Activated B cell treated with CpG ODN at 0.5 μM for 24 hours (primary cell): ENCODE measurements around the gene CYB5B. TPM values are rescaled to one million over a fixed set of nuclear protein-coding genes. Genes with fewer than 3 reads are reported as not detected.

Experiments used
- ATAC-seq: fragments of 200-7000 bp; cut with Tn5 transposase; one replicate; pipeline ENCODE4 v1.10.0; 2021; ENCODE audit warnings: low read depth, mild to moderate bottlenecking, moderate library complexity
- CTCF ChIA-PET: fragments of 350-600 bp; sonication (Branson Sonifier 250); formaldehyde crosslinking; loops from one replicate; lab custom pipeline; 2021; ENCODE audit warnings: antibody characterized with exemption; lab: Charles Lee
- POLR2A ChIA-PET: fragments of 350-600 bp; sonication (Branson Sonifier 250); formaldehyde crosslinking; loops from one replicate; lab custom pipeline; 2021; ENCODE audit warnings: antibody characterized with exemption; lab: Charles Lee
- DNase-seq: peaks from one replicate; pipeline ENCODE4 v3.0.0; 2022
- H3K27ac Mint-ChIP-seq: one replicate; pipeline ENCODE4 v1.8.0; 2020; ENCODE audit warnings: mixed read lengths
- H3K27me3 Mint-ChIP-seq: one replicate; pipeline ENCODE4 v1.8.0; 2021; ENCODE audit warnings: mixed read lengths
- H3K36me3 Mint-ChIP-seq: one replicate; pipeline ENCODE4 v1.8.0; 2021; ENCODE audit warnings: low read depth, mixed read lengths
- H3K4me1 Mint-ChIP-seq: one replicate; pipeline ENCODE4 v1.8.0; 2021; ENCODE audit warnings: mixed read lengths
- H3K4me3 Mint-ChIP-seq: one replicate; pipeline ENCODE4 v1.8.0; 2020; ENCODE audit warnings: mild to moderate bottlenecking, mixed read lengths
- H3K9me3 Mint-ChIP-seq: one replicate; pipeline ENCODE4 v1.8.0; 2020; ENCODE audit warnings: mixed read lengths
- intact Hi-C: fragments of 100-400 bp; cut with micrococcal nuclease; formaldehyde crosslinking; loops from one replicate; pipeline ENCODE4 v1.15.1; 2024
- total RNA-seq: library from RNA; stranded (reverse); gene quantifications from 2 replicates; pipeline ENCODE4 v1.2.3, GENCODE V29; 2022
- TF ChIP-seq, protein P1 (sequence below): fragments of 200-600 bp; IDR thresholded peaks from one replicate; pipeline ENCODE4 v1.8.0; 2022; ENCODE audit warnings: antibody characterized with exemption, mild to moderate bottlenecking

Gene CYB5B
- total RNA-seq, 1 donor from 2014 or later = 115 TPM

- Mint-ChIP-seq H3K27ac (no peak overlapping the region), H3K27me3 (no peaks in the 10 kb centered on the region), H3K4me3 (no peak overlapping the region), H3K36me3 (no peaks in the 10 kb centered on the region), H3K9me3 (no peaks in the 10 kb centered on the region), H3K4me1 (peaks cover 10% of the 10 kb centered on the region)
- POLR2A ChIA-PET = no interaction called here
- CTCF ChIA-PET = interaction anchor here (0.8 to 3.6 kb wide), 3 partner anchors 15 to 360 kb away, joined by 3 to 23 read pairs (median 4); partner anchors contain the start of gene NOB1
- ATAC-seq (no peak), DNase-seq (no peak)
- intact Hi-C loops = no loop called here
- TF ChIP-seq, protein P1, sequence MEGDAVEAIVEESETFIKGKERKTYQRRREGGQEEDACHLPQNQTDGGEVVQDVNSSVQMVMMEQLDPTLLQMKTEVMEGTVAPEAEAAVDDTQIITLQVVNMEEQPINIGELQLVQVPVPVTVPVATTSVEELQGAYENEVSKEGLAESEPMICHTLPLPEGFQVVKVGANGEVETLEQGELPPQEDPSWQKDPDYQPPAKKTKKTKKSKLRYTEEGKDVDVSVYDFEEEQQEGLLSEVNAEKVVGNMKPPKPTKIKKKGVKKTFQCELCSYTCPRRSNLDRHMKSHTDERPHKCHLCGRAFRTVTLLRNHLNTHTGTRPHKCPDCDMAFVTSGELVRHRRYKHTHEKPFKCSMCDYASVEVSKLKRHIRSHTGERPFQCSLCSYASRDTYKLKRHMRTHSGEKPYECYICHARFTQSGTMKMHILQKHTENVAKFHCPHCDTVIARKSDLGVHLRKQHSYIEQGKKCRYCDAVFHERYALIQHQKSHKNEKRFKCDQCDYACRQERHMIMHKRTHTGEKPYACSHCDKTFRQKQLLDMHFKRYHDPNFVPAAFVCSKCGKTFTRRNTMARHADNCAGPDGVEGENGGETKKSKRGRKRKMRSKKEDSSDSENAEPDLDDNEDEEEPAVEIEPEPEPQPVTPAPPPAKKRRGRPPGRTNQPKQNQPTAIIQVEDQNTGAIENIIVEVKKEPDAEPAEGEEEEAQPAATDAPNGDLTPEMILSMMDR = no peak
Measured at GRCh38 chr16:69393898-69394849, 30.2 kb upstream of the CYB5B start.

GRCh38 chr16:69395859-69396186, 28.6 kb upstream of the CYB5B start:
- Mint-ChIP-seq H3K4me1 (peaks cover 10% of the 10 kb centered on the region), H3K9me3 (no peaks in the 10 kb centered on the region), H3K27ac (no peak overlapping the region), H3K27me3 (no peaks in the 10 kb centered on the region), H3K36me3 (no peaks in the 10 kb centered on the region), H3K4me3 (no peak overlapping the region)
- intact Hi-C loops = loop anchor here (1.0 to 5.0 kb wide), 7 partner anchors 29 to 536 kb away; partner anchors contain the start of gene CYB5B
- POLR2A ChIA-PET = interaction anchor here (0.7 to 1.9 kb wide), 9 partner anchors 10 to 359 kb away, joined by 3 to 11 read pairs (median 4); partner anchors contain the start of genes NFAT5, NOB1 and TERF2
- TF ChIP-seq, protein P1 = no peak
- CTCF ChIA-PET = interaction anchor here (0.7 to 3.6 kb wide), 43 partner anchors 8 to 366 kb away, joined by 3 to 23 read pairs (median 4); partner anchors contain the start of genes CYB5B, NOB1, NQO1 and WWP2
- DNase-seq (no peak), ATAC-seq (no peak)

- Mint-ChIP-seq H3K9me3 (no peaks in the 10 kb centered on the region), H3K27ac (no peak overlapping the region), H3K36me3 (no peaks in the 10 kb centered on the region), H3K4me3 (no peak overlapping the region), H3K27me3 (no peaks in the 10 kb centered on the region), H3K4me1 (peaks cover 10% of the 10 kb centered on the region)
- CTCF ChIA-PET = interaction anchor here (0.7 to 3.6 kb wide), 46 partner anchors 8 to 366 kb away, joined by 3 to 23 read pairs (median 4); partner anchors contain the start of genes CYB5B, NOB1, NQO1 and WWP2
- POLR2A ChIA-PET = interaction anchor here (0.7 to 1.9 kb wide), 10 partner anchors 11 to 358 kb away, joined by 3 to 11 read pairs (median 4); partner anchors contain the start of genes CYB5B, NFAT5, NOB1 and TERF2
- intact Hi-C loops = loop anchor here (1.0 to 5.0 kb wide), 7 partner anchors 28 to 536 kb away; partner anchors contain the start of gene CYB5B
- ATAC-seq = peak; percentile 56
- TF ChIP-seq, protein P1 = no peak
- DNase-seq = no peak
Measured at GRCh38 chr16:69396187-69397061, 28.0 kb upstream of the CYB5B start.

GRCh38 chr16:69397821-69398521, 26.4 kb upstream of the CYB5B start:
- ATAC-seq = no peak
- H3K4me1 Mint-ChIP-seq = peaks cover 20% of the 10 kb centered on the region
- DNase-seq = no peak
- H3K27me3 Mint-ChIP-seq = no peaks in the 10 kb centered on the region
- TF ChIP-seq, protein P1 = no peak
- CTCF ChIA-PET = interaction anchor here (0.7 to 3.6 kb wide), 4 partner anchors 57 to 357 kb away, joined by 3 to 23 read pairs (median 6); partner anchors contain the start of gene NOB1
- no peak overlapping the region for H3K27ac Mint-ChIP-seq
- H3K36me3 Mint-ChIP-seq = no peaks in the 10 kb centered on the region
- POLR2A ChIA-PET = interaction anchor here (0.6 to 0.7 kb wide), 2 partner anchors 72 to 152 kb away, joined by 3 to 5 read pairs; no protein-coding TSS in a partner anchor
- no peak overlapping the region for H3K4me3 Mint-ChIP-seq
- no peaks in the 10 kb centered on the region for H3K9me3 Mint-ChIP-seq
- intact Hi-C loops = loop anchor here (2.0 to 5.0 kb wide), 4 partner anchors 27 to 534 kb away; partner anchors contain the start of gene CYB5B
